ENCODE data around the gene RAD18. TPM values are rescaled to one million over a fixed set of nuclear protein-coding genes. Genes with fewer than 3 reads are reported as not detected.

The RAD18 gene
- total and polyA plus RNA-seq, 2 experiments from 2014 or later: 6.0 to 6.5 TPM

GRCh38 chr3:8976540-8977182, 13.4 kb upstream of the RAD18 start:
- Histone ChIP-seq H3K4me1 (ENCODE audit: insufficient read depth) (no peaks in the 10 kb centered on the region), H3K79me2 (no peaks in the 10 kb centered on the region), H3K27ac (no peak overlapping the region), H3K4me2 (no peak overlapping the region), H4K20me1 (ENCODE audit: insufficient read depth, poor library complexity, severe bottlenecking) (no peaks in the 10 kb centered on the region), H3K27me3 (no peaks in the 10 kb centered on the region), H3K4me3 (no peak overlapping the region), H3K9me3 (ENCODE audit: low read depth) (no peaks in the 10 kb centered on the region), H2AFZ (no peak overlapping the region), H3K9me2 (replicated peaks; ENCODE audit: insufficient read depth) (no peaks in the 10 kb centered on the region), H3K36me3 (replicated peaks; ENCODE audit: insufficient read depth, low read depth) (no peaks in the 10 kb centered on the region)
- DNase-seq (ENCODE audit: low spot score): no peak
- 88% methylated on average over 6 of the region's 6 CpGs for WGBS (ENCODE audit: low lambda C conversion rate, missing lambda C conversion rate)
- TF ChIP-seq EZH2 (IDR thresholded peaks at IDR 0.05; ENCODE audit: borderline replicate concordance): no peak
- TF ChIP-seq CTCF (IDR thresholded peaks at IDR 0.05; ENCODE audit: poor library complexity): no peak
- TF ChIP-seq EZH2phosphoT487 (IDR thresholded peaks at IDR 0.05; ENCODE audit: low read depth, severe bottlenecking, unreplicated experiment): no peak

GRCh38 chr3:8975081-8976020, 12.1 kb upstream of the RAD18 start:
- DNase-seq (ENCODE audit: low spot score): no peak
- H3K9me3 ChIP-seq (ENCODE audit: low read depth): no peaks in the 10 kb centered on the region
- H3K27me3 ChIP-seq: no peaks in the 10 kb centered on the region
- H3K27ac ChIP-seq: no peak overlapping the region
- H2AFZ ChIP-seq: no peak overlapping the region
- no peak overlapping the region for H3K4me2 ChIP-seq
- no peaks in the 10 kb centered on the region for H3K36me3 ChIP-seq (replicated peaks; ENCODE audit: insufficient read depth, low read depth)
- no peaks in the 10 kb centered on the region for H4K20me1 ChIP-seq (ENCODE audit: insufficient read depth, poor library complexity, severe bottlenecking)
- no peak overlapping the region for H3K4me3 ChIP-seq
- 83% methylated on average over 10 of the region's 11 CpGs for WGBS (ENCODE audit: low lambda C conversion rate, missing lambda C conversion rate)
- no peaks in the 10 kb centered on the region for H3K4me1 ChIP-seq (ENCODE audit: insufficient read depth)
- TF ChIP-seq EZH2phosphoT487 (IDR thresholded peaks at IDR 0.05; ENCODE audit: low read depth, severe bottlenecking, unreplicated experiment): no peak
- no peak for TF ChIP-seq CTCF (IDR thresholded peaks at IDR 0.05; ENCODE audit: poor library complexity)
- no peaks in the 10 kb centered on the region for H3K9me2 ChIP-seq (replicated peaks; ENCODE audit: insufficient read depth)
- no peaks in the 10 kb centered on the region for H3K79me2 ChIP-seq

GRCh38 chr3:8974458-8974857, 11.2 kb upstream of the RAD18 start:
- no peaks in the 10 kb centered on the region for H3K9me2 ChIP-seq (replicated peaks; ENCODE audit: insufficient read depth)
- no peak overlapping the region for H3K4me2 ChIP-seq
- no peak overlapping the region for H3K4me3 ChIP-seq
- no peaks in the 10 kb centered on the region for H4K20me1 ChIP-seq (ENCODE audit: insufficient read depth, poor library complexity, severe bottlenecking)
- no peak overlapping the region for H2AFZ ChIP-seq
- WGBS (ENCODE audit: low lambda C conversion rate, missing lambda C conversion rate): 91% methylated on average over 2 of the region's 2 CpGs
- no peaks in the 10 kb centered on the region for H3K4me1 ChIP-seq (ENCODE audit: insufficient read depth)
- DNase-seq (ENCODE audit: low spot score): no peak
- no peaks in the 10 kb centered on the region for H3K36me3 ChIP-seq (replicated peaks; ENCODE audit: insufficient read depth, low read depth)
- TF ChIP-seq EZH2phosphoT487 (IDR thresholded peaks at IDR 0.05; ENCODE audit: low read depth, severe bottlenecking, unreplicated experiment) (no peak), EZH2 (IDR thresholded peaks at IDR 0.05; ENCODE audit: borderline replicate concordance) (no peak), CTCF (IDR thresholded peaks at IDR 0.05; ENCODE audit: poor library complexity) (no peak)
- H3K27me3 ChIP-seq: no peaks in the 10 kb centered on the region
- H3K9me3 ChIP-seq (ENCODE audit: low read depth): no peaks in the 10 kb centered on the region
- H3K27ac ChIP-seq: no peak overlapping the region
- H3K79me2 ChIP-seq: no peaks in the 10 kb centered on the region

All from hepatocyte (in vitro differentiated cells).